ENCODE data around the gene ATP2A1.

The ATP2A1 gene

DNA sequence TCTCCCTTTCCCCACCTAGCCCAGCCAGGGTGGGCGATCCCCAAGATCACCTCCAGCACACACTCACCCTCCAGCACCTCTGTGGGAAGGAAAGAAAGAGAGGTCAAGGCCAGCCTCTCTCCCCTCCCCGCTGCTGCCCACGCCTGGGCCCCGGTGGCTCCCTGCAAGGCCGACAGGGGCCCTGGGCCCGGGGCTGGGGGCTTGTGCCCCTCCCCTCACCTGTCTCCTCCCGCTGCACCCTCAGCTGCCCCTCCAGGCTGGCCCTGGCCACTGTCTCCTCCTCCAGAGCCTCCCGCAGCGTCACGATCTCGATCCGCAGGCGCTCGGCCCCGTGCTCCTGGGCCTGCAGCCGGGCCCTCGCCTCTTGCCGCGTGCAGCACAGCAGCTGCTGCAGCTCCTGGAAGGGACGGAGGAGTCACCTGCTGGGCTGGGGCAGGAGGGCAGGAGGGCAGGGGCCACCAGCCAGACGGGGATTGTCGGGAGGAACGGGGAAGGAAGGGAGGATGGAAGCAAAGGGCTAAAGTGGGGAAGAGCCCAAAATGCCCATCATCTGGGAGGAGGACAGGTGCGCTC is 27.6 kb downstream of the ATP2A1 start:
- TF ChIP-seq GLI2 (tag by site-specific recombination; IDR thresholded peaks at IDR 0.05; ENCODE audit: borderline replicate concordance, low read depth) (no peak), ZNF140 (tag by site-specific recombination; IDR thresholded peaks at IDR 0.05) (no peak), ZNF433 (tag by site-specific recombination; IDR thresholded peaks at IDR 0.05; ENCODE audit: low read depth) (no peak), ZNF19 (tag by site-specific recombination; IDR thresholded peaks at IDR 0.05; ENCODE audit: low read depth) (no peak), GLIS2 (tag by site-specific recombination; IDR thresholded peaks at IDR 0.05) (no peak), ZNF175 (tag by site-specific recombination; IDR thresholded peaks at IDR 0.05) (no peak), ZNF571 (tag by site-specific recombination; IDR thresholded peaks at IDR 0.05) (no peak), OSR2 (tag by site-specific recombination; IDR thresholded peaks at IDR 0.05) (no peak), EGR2 (tag by site-specific recombination; IDR thresholded peaks at IDR 0.05; ENCODE audit: low read depth) (no peak), ZBTB48 (tag by site-specific recombination; IDR thresholded peaks at IDR 0.05) (no peak), GFI1B (tag by site-specific recombination; IDR thresholded peaks at IDR 0.05) (no peak), ZNF221 (tag by site-specific recombination; IDR thresholded peaks at IDR 0.05; ENCODE audit: borderline replicate concordance) (no peak), ZNF146 (tag by site-specific recombination; IDR thresholded peaks at IDR 0.05) (no peak), REPIN1 (tag by site-specific recombination; IDR thresholded peaks at IDR 0.05; ENCODE audit: low read depth) (no peak), ZNF701 (tag by site-specific recombination; IDR thresholded peaks at IDR 0.05) (no peak), ZNF155 (tag by site-specific recombination; IDR thresholded peaks at IDR 0.05) (no peak), HOXC10 (CRISPR knock-in tag; IDR thresholded peaks at IDR 0.05) (no peak), ZNF341 (tag by site-specific recombination; IDR thresholded peaks at IDR 0.05; ENCODE audit: low read depth) (no peak)
- TF ChIP-seq, protein P1, sequence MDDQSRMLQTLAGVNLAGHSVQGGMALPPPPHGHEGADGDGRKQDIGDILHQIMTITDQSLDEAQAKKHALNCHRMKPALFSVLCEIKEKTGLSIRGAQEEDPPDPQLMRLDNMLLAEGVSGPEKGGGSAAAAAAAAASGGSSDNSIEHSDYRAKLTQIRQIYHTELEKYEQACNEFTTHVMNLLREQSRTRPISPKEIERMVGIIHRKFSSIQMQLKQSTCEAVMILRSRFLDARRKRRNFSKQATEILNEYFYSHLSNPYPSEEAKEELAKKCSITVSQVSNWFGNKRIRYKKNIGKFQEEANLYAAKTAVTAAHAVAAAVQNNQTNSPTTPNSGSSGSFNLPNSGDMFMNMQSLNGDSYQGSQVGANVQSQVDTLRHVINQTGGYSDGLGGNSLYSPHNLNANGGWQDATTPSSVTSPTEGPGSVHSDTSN (CRISPR knock-in tag; IDR thresholded peaks at IDR 0.05), result no peak
- TF ChIP-seq, protein P2, sequence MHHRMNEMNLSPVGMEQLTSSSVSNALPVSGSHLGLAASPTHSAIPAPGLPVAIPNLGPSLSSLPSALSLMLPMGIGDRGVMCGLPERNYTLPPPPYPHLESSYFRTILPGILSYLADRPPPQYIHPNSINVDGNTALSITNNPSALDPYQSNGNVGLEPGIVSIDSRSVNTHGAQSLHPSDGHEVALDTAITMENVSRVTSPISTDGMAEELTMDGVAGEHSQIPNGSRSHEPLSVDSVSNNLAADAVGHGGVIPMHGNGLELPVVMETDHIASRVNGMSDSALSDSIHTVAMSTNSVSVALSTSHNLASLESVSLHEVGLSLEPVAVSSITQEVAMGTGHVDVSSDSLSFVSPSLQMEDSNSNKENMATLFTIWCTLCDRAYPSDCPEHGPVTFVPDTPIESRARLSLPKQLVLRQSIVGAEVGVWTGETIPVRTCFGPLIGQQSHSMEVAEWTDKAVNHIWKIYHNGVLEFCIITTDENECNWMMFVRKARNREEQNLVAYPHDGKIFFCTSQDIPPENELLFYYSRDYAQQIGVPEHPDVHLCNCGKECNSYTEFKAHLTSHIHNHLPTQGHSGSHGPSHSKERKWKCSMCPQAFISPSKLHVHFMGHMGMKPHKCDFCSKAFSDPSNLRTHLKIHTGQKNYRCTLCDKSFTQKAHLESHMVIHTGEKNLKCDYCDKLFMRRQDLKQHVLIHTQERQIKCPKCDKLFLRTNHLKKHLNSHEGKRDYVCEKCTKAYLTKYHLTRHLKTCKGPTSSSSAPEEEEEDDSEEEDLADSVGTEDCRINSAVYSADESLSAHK (tag by site-specific recombination; IDR thresholded peaks at IDR 0.05), result no peak
- no peaks in the 10 kb centered on the region for H3K4me1 ChIP-seq (ENCODE audit: control insufficient read depth, insufficient read depth, low read length)
- no peaks in the 10 kb centered on the region for H3K9me3 ChIP-seq (ENCODE audit: control insufficient read depth, insufficient read depth, low read depth, low read length)
- peaks cover 0 to 9% of the 10 kb centered on the region in 2 experiments; a peak in 2 of 3 replicates for H3K36me3 ChIP-seq (ENCODE audit: control insufficient read depth in 2 of 2, insufficient read depth in 1 of 2, low read length in 2 of 2)
- CTCF ChIA-PET, result interaction anchor here (1.0 kb wide), 1 partner anchor 39 kb away, joined by 3 read pairs; no protein-coding TSS in a partner anchor
- POLR2A ChIA-PET, result no interaction called here
- H3K4me3 ChIP-seq (ENCODE audit: low read depth, low read length), result no peak overlapping the region
- H3K27ac ChIP-seq (ENCODE audit: extremely low read depth, low read depth, low read length), result no peak overlapping the region

DNA sequence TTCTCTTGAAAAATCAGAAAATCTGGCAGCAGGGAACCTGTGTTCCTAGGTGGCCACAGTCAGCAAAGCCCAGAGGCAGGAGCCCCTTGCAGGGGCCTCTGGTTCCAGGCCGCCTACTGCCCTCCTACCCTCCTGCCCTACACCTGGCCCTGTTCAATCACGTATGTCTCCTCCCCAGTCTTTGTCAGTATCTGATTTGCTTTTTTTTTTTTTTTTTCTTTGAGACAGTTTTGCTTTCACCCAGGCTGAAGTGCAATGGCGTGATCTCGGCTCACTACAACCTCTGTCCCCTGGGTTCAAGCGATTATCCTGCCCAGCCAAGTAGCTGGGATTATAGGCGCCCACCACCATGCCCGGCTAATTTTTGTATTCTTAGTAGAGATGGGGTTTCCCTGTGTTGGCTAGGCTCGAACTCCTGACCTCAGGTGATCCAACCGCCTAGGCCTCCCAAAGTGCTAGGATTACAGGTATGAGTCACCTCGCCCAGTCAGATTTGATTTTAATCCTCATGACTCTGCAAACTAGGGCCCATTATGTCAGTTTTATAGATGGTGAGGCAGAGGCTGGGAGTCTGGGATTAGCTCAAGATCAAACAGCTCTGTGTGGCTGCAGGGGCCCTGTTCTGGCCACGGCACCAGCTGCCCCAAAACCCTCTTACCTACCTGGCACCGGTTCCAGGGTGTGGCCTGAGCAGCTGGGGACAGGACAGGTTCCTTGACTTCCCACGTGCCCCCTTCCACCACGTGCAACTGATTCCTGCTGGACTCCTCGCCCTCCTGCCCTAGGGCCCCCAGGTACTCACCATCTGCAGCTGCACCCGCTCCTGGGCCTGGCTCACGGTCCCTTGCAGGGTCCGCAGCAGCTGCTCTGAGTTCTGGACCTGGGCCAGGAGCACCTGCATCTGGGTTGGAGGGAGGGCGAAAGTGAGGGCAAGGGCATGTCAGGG is 32.1 kb downstream of the ATP2A1 start:
- H3K27ac ChIP-seq (ENCODE audit: extremely low read depth, low read depth, low read length), result no peak overlapping the region
- H3K4me1 ChIP-seq (ENCODE audit: control insufficient read depth, insufficient read depth, low read length), result no peaks in the 10 kb centered on the region
- H3K4me3 ChIP-seq (ENCODE audit: low read depth, low read length), result no peak overlapping the region
- peaks cover 0 to 9% of the 10 kb centered on the region in 2 experiments; a peak in 2 of 3 replicates for H3K36me3 ChIP-seq (ENCODE audit: control insufficient read depth in 2 of 2, insufficient read depth in 1 of 2, low read length in 2 of 2)
- CTCF ChIA-PET, result interaction anchor here (0.6 kb wide), 1 partner anchor 35 kb away, joined by 3 read pairs; no protein-coding TSS in a partner anchor
- POLR2A ChIA-PET, result no interaction called here
- no peaks in the 10 kb centered on the region for H3K9me3 ChIP-seq (ENCODE audit: control insufficient read depth, insufficient read depth, low read depth, low read length)
- TF ChIP-seq ZFP37 (tag by site-specific recombination; IDR thresholded peaks at IDR 0.05), result no peak
- TF ChIP-seq, protein P3, sequence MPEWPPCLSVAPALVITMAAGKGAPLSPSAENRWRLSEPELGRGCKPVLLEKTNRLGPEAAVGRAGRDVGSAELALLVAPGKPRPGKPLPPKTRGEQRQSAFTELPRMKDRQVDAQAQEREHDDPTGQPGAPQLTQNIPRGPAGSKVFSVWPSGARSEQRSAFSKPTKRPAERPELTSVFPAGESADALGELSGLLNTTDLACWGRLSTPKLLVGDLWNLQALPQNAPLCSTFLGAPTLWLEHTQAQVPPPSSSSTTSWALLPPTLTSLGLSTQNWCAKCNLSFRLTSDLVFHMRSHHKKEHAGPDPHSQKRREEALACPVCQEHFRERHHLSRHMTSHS (tag by site-specific recombination; IDR thresholded peaks at IDR 0.05), result no peak
- TF ChIP-seq, protein P4, sequence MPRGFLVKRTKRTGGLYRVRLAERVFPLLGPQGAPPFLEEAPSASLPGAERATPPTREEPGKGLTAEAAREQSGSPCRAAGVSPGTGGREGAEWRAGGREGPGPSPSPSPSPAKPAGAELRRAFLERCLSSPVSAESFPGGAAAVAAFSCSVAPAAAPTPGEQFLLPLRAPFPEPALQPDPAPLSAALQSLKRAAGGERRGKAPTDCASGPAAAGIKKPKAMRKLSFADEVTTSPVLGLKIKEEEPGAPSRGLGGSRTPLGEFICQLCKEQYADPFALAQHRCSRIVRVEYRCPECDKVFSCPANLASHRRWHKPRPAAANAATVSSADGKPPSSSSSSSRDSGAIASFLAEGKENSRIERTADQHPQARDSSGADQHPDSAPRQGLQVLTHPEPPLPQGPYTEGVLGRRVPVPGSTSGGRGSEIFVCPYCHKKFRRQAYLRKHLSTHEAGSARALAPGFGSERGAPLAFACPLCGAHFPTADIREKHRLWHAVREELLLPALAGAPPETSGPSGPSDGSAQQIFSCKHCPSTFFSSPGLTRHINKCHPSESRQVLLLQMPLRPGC (tag by site-specific recombination; IDR thresholded peaks at IDR 0.05), result peak; percentile 44; the same call in 1 of the 2 replicates
- TF ChIP-seq ZBTB17 (tag by site-specific recombination; IDR thresholded peaks at IDR 0.05), result peak; percentile 52; the same call in 1 of the 2 replicates
- no peak for TF ChIP-seq ZNF785 (tag by site-specific recombination; IDR thresholded peaks at IDR 0.05)
- no peak for TF ChIP-seq ZNF19 (tag by site-specific recombination; IDR thresholded peaks at IDR 0.05; ENCODE audit: low read depth)
- 0 out of 2 replicates have a peak, but pooled peaks have one; percentile 20 for TF ChIP-seq ZXDB (tag by site-specific recombination; IDR thresholded peaks at IDR 0.05)
